Activated naive CD8-positive, alpha-beta T cell (primary cell): ENCODE measurements around the gene AHSA1.
A peak's percentile ranks its signal among the peaks of the same experiment; 100 is the strongest.

Experiments
- H3K27ac Mint-ChIP-seq: one replicate; pipeline ENCODE4 v1.8.0; 2021; ENCODE audit warnings: mixed read lengths
- H3K27me3 Mint-ChIP-seq: one replicate; pipeline ENCODE4 v1.8.0; 2021; ENCODE audit warnings: mixed read lengths
- H3K36me3 Mint-ChIP-seq: one replicate; pipeline ENCODE4 v1.8.0; 2021; ENCODE audit warnings: mixed read lengths
- H3K4me1 Mint-ChIP-seq: one replicate; pipeline ENCODE4 v1.8.0; 2021; ENCODE audit warnings: low read depth, mixed read lengths
- H3K4me3 Mint-ChIP-seq: one replicate; pipeline ENCODE4 v1.8.0; 2021; ENCODE audit warnings: mild to moderate bottlenecking, mixed read lengths
- H3K9me3 Mint-ChIP-seq: one replicate; pipeline ENCODE4 v1.8.0; 2021; ENCODE audit warnings: low read depth, mixed read lengths

Gene AHSA1

GRCh38 chr14:77511486-77512162 lies 53.7 kb downstream of the AHSA1 start:
- H3K27me3 Mint-ChIP-seq, result no peaks in the 10 kb centered on the region
- no peak overlapping the region for H3K4me3 Mint-ChIP-seq
- H3K27ac Mint-ChIP-seq, result no peak overlapping the region
- no peaks in the 10 kb centered on the region for H3K9me3 Mint-ChIP-seq
- peaks cover 40% of the 10 kb centered on the region for H3K36me3 Mint-ChIP-seq
- H3K4me1 Mint-ChIP-seq, result no peaks in the 10 kb centered on the region

DNA sequence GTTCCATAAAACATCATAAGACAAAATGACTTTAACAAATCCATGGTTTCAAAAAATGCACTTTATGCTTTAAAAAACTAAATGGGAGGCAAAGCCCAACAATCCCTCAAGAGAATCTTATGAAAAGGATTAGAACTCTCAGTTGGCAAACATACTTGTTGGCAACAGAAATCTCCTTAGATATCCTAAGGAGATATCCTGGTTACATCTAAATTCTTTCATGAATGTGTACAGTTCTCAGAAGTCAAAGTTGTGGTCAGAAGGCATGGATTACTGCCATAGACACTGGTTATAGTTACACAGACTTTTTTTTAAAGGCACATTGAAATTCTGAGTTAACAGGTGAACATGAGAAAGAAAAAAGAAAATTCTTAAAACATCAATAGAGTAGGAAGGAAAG lies 58.2 kb downstream of the AHSA1 start:
- Mint-ChIP-seq H3K27ac (peak overlapping the region; percentile 16), H3K4me1 (no peaks in the 10 kb centered on the region), H3K9me3 (no peaks in the 10 kb centered on the region), H3K4me3 (no peak overlapping the region), H3K36me3 (peaks cover 36% of the 10 kb centered on the region), H3K27me3 (no peaks in the 10 kb centered on the region)
